ENCODE results near the gene GAS2L1.

DNA sequence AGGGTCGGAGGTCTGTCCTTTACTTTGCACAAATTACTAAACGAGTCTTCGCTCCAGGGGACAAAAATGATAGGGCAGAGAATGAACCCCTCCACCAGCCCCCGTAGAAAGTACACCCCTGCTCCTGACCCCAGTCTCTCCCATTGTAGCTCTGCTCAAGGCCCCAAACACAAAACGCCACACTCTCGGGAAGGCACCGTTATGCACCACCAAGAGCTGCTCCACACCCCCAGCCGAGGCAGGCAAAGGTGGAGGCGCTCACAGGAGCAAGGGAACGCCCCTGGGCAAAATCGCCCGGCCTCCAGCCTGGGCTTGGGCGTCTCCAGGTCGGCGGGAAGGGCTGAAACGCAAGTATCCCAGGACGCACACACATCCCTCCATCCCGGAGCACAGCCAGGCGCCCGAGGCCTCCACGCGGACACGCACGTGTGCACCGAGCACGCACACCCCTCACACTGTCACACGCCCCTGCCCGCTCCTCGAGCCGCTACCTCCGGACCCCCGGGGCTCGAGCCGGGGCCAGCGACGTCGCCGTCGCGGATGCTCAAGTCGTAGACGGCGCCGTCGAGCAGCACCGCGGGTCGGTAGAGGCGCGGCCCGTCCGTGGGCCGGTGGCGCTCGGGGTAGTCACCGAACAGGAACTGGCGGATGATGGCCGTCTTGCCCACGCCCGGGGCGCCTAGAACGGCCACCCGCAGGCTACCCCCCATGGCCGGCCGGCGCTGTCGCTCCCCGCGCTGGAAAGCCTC is 8.3 kb downstream of the GAS2L1 start:
- TF ChIP-seq EZH2 (IDR thresholded peaks at IDR 0.05) (no peak), POLR2AphosphoS5 (IDR thresholded peaks at IDR 0.05; ENCODE audit: borderline replicate concordance, low read depth, low read length) (no peak)
